Tibial nerve (tissue), 4 donors: Measurements from ENCODE around the gene TMEM242. TPM values are rescaled to one million over a fixed set of nuclear protein-coding genes. Genes with fewer than 3 reads are reported as not detected.

ENCODE experiments used
- DNase-seq, 2 donors: peaks; one replicate each; pipeline ENCODE4 v3.0.0-alpha.2; 2019; ENCODE audit warnings: low spot score in 2 of 2
- H3K27ac ChIP-seq, 4 donors: fragments of 200-600 bp; sonication (generic) in 3 of 4; one replicate each; pipeline ENCODE4 v1.5.1; 2017 to 2019; ENCODE audit warnings: mild to moderate bottlenecking in 1 of 4
- H3K27me3 ChIP-seq, 2 donors: fragments of 200-600 bp; sonication (generic) in 1 of 2; one replicate each; pipeline versions ENCODE4 v1.5.1 to v1.6.0; 2017 to 2019
- H3K36me3 ChIP-seq, 3 donors: fragments of 200-600 bp; sonication (generic); one replicate each; pipeline ENCODE4 v1.5.1; 2018 to 2019
- H3K4me1 ChIP-seq, 4 donors: fragments of 200-600 bp; sonication (generic) in 3 of 4; one replicate each; pipeline ENCODE4 v1.5.1; 2017 to 2019
- H3K4me3 ChIP-seq, 4 donors: fragments of 200-600 bp; sonication (generic) in 3 of 4; one replicate each; pipeline ENCODE4 v1.5.1; 2017 to 2019; ENCODE audit warnings: mild to moderate bottlenecking in 1 of 4, moderate library complexity in 1 of 4
- H3K9me3 ChIP-seq, 4 donors: fragments of 200-600 bp; sonication (generic) in 3 of 4; one replicate each; pipeline ENCODE4 v1.5.1; 2017 to 2019
- CTCF ChIP-seq, 5 experiments: fragments of 200-600 bp in 3 of 5; fragments of 450-650 bp in 2 of 5; sonication (generic) in 3 of 5; IDR thresholded peaks; one replicate each; pipeline ENCODE4 v1.5.1; 2016 to 2019; ENCODE audit warnings: antibody characterized with exemption in 5 of 5, mild to moderate bottlenecking in 3 of 5, moderate library complexity in 2 of 5
- EP300 ChIP-seq, 2 donors: sonication (generic); formaldehyde crosslinking; IDR thresholded peaks; one replicate each; pipeline ENCODE4 v1.6.1; 2017; ENCODE audit warnings: antibody characterized with exemption in 2 of 2, mild to moderate bottlenecking in 1 of 2
- POLR2A ChIP-seq, 2 donors: fragments of 450-650 bp; IDR thresholded peaks; one replicate each; pipeline ENCODE4 v1.6.1; 2017; ENCODE audit warnings: antibody characterized with exemption in 2 of 2, mild to moderate bottlenecking in 2 of 2, moderate library complexity in 2 of 2
- WGBS, 2 donors: methylation state at CpG; one replicate each; pipeline ENCODE4 v1.1.5; 2018; 5-methylcytosine and 5-hydroxymethylcytosine counted together
- total RNA-seq, 4 donors: library from RNA; depleted of rRNA; stranded (reverse); fragments of >200 nt; gene quantifications; one replicate each; pipeline ENCODE4 v1.1.0, GENCODE V29; 2016

The TMEM242 gene
- total RNA-seq, 4 donors from 2014 or later = 4.9 to 8.2 (median 7.0) TPM

- no peak for DNase-seq
- no peaks in the 10 kb centered on the region for H3K4me1 ChIP-seq
- WGBS, 2 donors = 89 to 94% methylated on average over 4 of the region's 4 CpGs
- H3K27ac ChIP-seq = no peak overlapping the region
- TF ChIP-seq EP300 (IDR thresholded peaks at IDR 0.05) (no peak), CTCF (IDR thresholded peaks at IDR 0.05) (no peak), POLR2A (IDR thresholded peaks at IDR 0.05) (no peak)
- H3K36me3 ChIP-seq = peaks cover 0 to 45% (median 3%) of the 10 kb centered on the region in 3 donors
- H3K9me3 ChIP-seq = no peaks in the 10 kb centered on the region
- H3K27me3 ChIP-seq = no peaks in the 10 kb centered on the region
- H3K4me3 ChIP-seq = no peak overlapping the region
These were observed 32.0 kb downstream of the TMEM242 start for GRCh38 chr6:157291356-157291755.

- DNase-seq = no peak
- TF ChIP-seq EP300 (IDR thresholded peaks at IDR 0.05) = no peak
- no peak for TF ChIP-seq CTCF (IDR thresholded peaks at IDR 0.05)
- no peak for TF ChIP-seq POLR2A (IDR thresholded peaks at IDR 0.05)
- Histone ChIP-seq H3K9me3 (no peaks in the 10 kb centered on the region), H3K4me1 (no peaks in the 10 kb centered on the region), H3K27me3 (no peaks in the 10 kb centered on the region), H3K36me3 (peaks cover 0 to 45% (median 3%) of the 10 kb centered on the region in 3 donors), H3K4me3 (no peak overlapping the region), H3K27ac (no peak overlapping the region)
- 87 to 95% methylated on average over 3 to 4 of the region's 4 CpGs for WGBS, 2 donors
These were observed 32.5 kb downstream of the TMEM242 start for GRCh38 chr6:157290797-157291196.

GRCh38 chr6:157289764-157290163 is 33.6 kb downstream of the TMEM242 start:
- no peaks in the 10 kb centered on the region for H3K4me1 ChIP-seq
- no peak overlapping the region for H3K4me3 ChIP-seq
- H3K27me3 ChIP-seq = no peaks in the 10 kb centered on the region
- WGBS, 2 donors = 96 to 97% methylated on average over 11 of the region's 11 CpGs
- H3K27ac ChIP-seq = no peak overlapping the region
- H3K9me3 ChIP-seq = no peaks in the 10 kb centered on the region
- TF ChIP-seq EP300 (IDR thresholded peaks at IDR 0.05) (no peak), POLR2A (IDR thresholded peaks at IDR 0.05) (no peak), CTCF (IDR thresholded peaks at IDR 0.05) (no peak)
- peaks cover 0 to 45% (median 3%) of the 10 kb centered on the region in 3 donors for H3K36me3 ChIP-seq
- no peak for DNase-seq

GRCh38 chr6:157288575-157288974 is 34.7 kb downstream of the TMEM242 start:
- DNase-seq = no peak
- no peak for TF ChIP-seq CTCF (IDR thresholded peaks at IDR 0.05)
- TF ChIP-seq EP300 (IDR thresholded peaks at IDR 0.05) = no peak
- TF ChIP-seq POLR2A (IDR thresholded peaks at IDR 0.05) = no peak
- no peaks in the 10 kb centered on the region for H3K4me1 ChIP-seq
- H3K4me3 ChIP-seq = no peak overlapping the region
- H3K9me3 ChIP-seq = no peaks in the 10 kb centered on the region
- WGBS, 2 donors = 97 to 98% methylated on average over 9 of the region's 9 CpGs
- peaks cover 0 to 45% (median 3%) of the 10 kb centered on the region in 3 donors for H3K36me3 ChIP-seq
- H3K27ac ChIP-seq = no peak overlapping the region
- no peaks in the 10 kb centered on the region for H3K27me3 ChIP-seq

GRCh38 chr6:157287923-157288322 is 35.4 kb downstream of the TMEM242 start:
- TF ChIP-seq POLR2A (IDR thresholded peaks at IDR 0.05) = no peak
- no peak for TF ChIP-seq CTCF (IDR thresholded peaks at IDR 0.05)
- TF ChIP-seq EP300 (IDR thresholded peaks at IDR 0.05) = no peak
- H3K4me1 ChIP-seq = no peaks in the 10 kb centered on the region
- H3K9me3 ChIP-seq = no peaks in the 10 kb centered on the region
- H3K4me3 ChIP-seq = no peak overlapping the region
- DNase-seq = no peak
- no peak overlapping the region for H3K27ac ChIP-seq
- no peaks in the 10 kb centered on the region for H3K27me3 ChIP-seq
- peaks cover 0 to 45% (median 3%) of the 10 kb centered on the region in 3 donors for H3K36me3 ChIP-seq
- 91 to 93% methylated on average over 7 of the region's 7 CpGs for WGBS, 2 donors
